AG09319 (cell line): ENCODE data around the gene GZMM.

Experiments
- DNase-seq: peaks from one replicate; pipeline ENCODE4 v3.0.0-alpha.2; 2010; ENCODE audit warnings: low read depth; ENCODE audit errors: extremely low read depth
- CTCF ChIP-seq: IDR thresholded peaks from 2 replicates; pipeline ENCODE4 v1.5.1; 2011; ENCODE audit warnings: low read depth, mild to moderate bottlenecking, inconsistent platforms, low read length, moderate library complexity

Gene GZMM

GRCh38 chr19:507286-508203 is 36.3 kb upstream of the GZMM start, which contains the start of gene TPGS1:
Gene TPGS1 (plus strand): TSS chr19:507497. CDS start chr19:507507, 10 bp downstream.
- DNase-seq = peak; percentile 100
- no peak for TF ChIP-seq CTCF

GRCh38 chr19:508204-509150 is 35.4 kb upstream of the GZMM start:
- DNase-seq = no peak
- TF ChIP-seq CTCF = no peak

GRCh38 chr19:510606-511100 is 33.2 kb upstream of the GZMM start:
- no peak for DNase-seq
- TF ChIP-seq CTCF = peak; percentile 91

- no peak for DNase-seq
- TF ChIP-seq CTCF = no peak
These were observed 32.6 kb upstream of the GZMM start for GRCh38 chr19:511101-511851.

- DNase-seq = no peak
- TF ChIP-seq CTCF = no peak
These were observed 31.1 kb upstream of the GZMM start for GRCh38 chr19:512547-513365.

GRCh38 chr19:513368-514165 is 30.3 kb upstream of the GZMM start:
- TF ChIP-seq CTCF = no peak
- no peak for DNase-seq
